ENCODE measurements around the gene HPCAL1. TPM values are rescaled to one million over a fixed set of nuclear protein-coding genes. Genes with fewer than 3 reads are reported as not detected.

The HPCAL1 gene
- total RNA-seq, 1 donor from 2014 or later: 12.3 TPM

DNA sequence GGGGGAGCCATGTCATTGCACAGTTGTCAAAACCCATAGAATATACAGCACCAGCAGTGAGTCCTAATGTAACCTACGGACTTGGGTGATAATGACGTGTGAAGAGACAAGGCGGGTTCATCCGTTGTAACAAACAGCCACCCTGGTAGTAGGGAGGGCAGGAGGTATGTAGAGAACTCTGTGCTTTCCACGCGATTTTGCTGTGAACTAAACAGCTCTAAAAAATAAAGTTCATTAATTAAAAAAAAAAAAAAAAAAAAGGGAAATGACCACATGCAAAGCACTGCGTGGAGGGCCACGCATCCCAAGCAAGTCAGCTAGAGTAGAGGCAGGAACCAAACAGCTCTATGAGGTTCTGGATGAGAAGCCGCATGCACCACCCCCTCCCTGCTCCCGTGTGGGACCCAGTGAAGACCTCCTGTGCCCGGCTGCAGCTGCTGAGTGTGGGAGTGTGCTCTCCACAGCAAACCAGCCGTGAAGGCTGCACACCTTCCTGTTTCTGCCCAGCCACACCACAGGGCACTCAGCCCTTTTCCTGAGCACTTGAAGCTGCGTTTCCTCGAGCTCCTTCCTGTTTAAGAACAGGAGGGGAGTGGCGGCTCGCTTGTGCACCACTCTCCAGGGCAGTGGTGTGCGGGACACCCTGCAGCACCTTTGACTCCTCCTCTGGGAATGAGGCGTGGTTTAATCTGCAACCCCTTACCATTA lies 79.8 kb downstream of the HPCAL1 start:
- H3K4me1 ChIP-seq (ENCODE audit: insufficient read depth, low read length): peaks cover 25% of the 10 kb centered on the region
- peaks cover 13% of the 10 kb centered on the region for H3K4me1 Mint-ChIP-seq (ENCODE audit: low read depth, unreplicated experiment)
- H4K20me1 ChIP-seq (ENCODE audit: insufficient read depth, low read length): peaks cover 59% of the 10 kb centered on the region

DNA sequence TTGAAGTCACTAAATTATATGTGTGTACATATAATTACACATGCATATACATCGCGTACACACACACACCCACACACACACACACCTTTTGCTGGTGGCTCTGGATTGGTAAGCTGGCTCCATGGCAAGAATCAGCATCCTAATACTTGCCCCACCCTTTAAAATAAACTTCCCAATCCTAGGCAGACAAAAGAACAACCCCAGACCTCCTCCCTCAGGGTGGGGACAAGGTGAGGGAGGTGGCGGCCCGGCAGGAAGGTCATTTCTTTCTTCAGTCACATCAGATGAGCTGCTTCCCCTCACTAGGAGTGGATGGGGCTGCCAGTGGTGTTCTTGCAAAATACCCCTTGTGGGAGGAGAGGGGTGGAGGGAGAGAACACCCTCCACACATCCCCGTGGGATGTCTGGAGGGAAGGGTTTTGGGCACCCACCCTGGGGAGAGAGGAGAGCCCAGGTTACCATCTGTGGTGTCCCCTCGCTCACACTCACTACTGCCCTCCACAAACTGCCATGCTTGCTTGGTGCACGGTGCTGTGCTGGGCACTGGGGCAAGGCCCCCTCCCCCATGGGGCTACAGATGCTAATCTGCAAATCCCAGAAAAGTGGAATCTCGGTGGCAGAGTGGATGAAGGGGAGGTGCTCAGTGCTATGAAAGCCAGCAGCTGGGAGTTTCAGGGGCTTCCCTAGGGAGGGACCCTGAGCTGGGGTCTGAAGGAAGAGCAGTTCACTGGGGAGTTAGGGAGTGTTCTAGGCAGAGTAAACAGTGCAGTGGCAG lies 81.4 kb downstream of the HPCAL1 start:
- no peak overlapping the region for H2AFZ ChIP-seq (ENCODE audit: low read depth, low read length)
- H3K4me2 ChIP-seq (ENCODE audit: low read length): no peak overlapping the region
- Mint-ChIP-seq H3K27me3 (ENCODE audit: low read depth, unreplicated experiment) (peaks cover 5% of the 10 kb centered on the region), H3K27ac (ENCODE audit: unreplicated experiment) (no peak overlapping the region), H3K9me3 (ENCODE audit: unreplicated experiment) (no peaks in the 10 kb centered on the region), H3K4me3 (ENCODE audit: unreplicated experiment) (no peak overlapping the region), H3K36me3 (ENCODE audit: low read depth, unreplicated experiment) (no peaks in the 10 kb centered on the region), H3K4me1 (ENCODE audit: low read depth, unreplicated experiment) (peaks cover 13% of the 10 kb centered on the region)
- peaks cover 54% of the 10 kb centered on the region for H4K20me1 ChIP-seq (ENCODE audit: insufficient read depth, low read length)
- no peaks in the 10 kb centered on the region for H3K27me3 ChIP-seq (ENCODE audit: insufficient read depth, low read length)
- no peak for FAIRE-seq
- no peak overlapping the region for H3K9ac ChIP-seq (ENCODE audit: low read length)
- H3K9me3 ChIP-seq (ENCODE audit: insufficient read depth, low read depth, low read length): no peaks in the 10 kb centered on the region
- no peak overlapping the region for H3K27ac ChIP-seq (ENCODE audit: low read depth, low read length)
- DNase-seq (ENCODE audit: low read depth): no peak
- no peak overlapping the region for H3K4me3 ChIP-seq (ENCODE audit: insufficient read depth, low read depth, low read length)
- TF ChIP-seq, protein P1, sequence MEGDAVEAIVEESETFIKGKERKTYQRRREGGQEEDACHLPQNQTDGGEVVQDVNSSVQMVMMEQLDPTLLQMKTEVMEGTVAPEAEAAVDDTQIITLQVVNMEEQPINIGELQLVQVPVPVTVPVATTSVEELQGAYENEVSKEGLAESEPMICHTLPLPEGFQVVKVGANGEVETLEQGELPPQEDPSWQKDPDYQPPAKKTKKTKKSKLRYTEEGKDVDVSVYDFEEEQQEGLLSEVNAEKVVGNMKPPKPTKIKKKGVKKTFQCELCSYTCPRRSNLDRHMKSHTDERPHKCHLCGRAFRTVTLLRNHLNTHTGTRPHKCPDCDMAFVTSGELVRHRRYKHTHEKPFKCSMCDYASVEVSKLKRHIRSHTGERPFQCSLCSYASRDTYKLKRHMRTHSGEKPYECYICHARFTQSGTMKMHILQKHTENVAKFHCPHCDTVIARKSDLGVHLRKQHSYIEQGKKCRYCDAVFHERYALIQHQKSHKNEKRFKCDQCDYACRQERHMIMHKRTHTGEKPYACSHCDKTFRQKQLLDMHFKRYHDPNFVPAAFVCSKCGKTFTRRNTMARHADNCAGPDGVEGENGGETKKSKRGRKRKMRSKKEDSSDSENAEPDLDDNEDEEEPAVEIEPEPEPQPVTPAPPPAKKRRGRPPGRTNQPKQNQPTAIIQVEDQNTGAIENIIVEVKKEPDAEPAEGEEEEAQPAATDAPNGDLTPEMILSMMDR (IDR thresholded peaks at IDR 0.05; ENCODE audit: insufficient read depth, low read depth, low read length): no peak
- no peak for TF ChIP-seq EZH2 (IDR thresholded peaks at IDR 0.05; ENCODE audit: insufficient read depth, low read length)
- peaks cover 26% of the 10 kb centered on the region for H3K79me2 ChIP-seq (ENCODE audit: insufficient read depth, low read length)
- peaks cover 25% of the 10 kb centered on the region for H3K4me1 ChIP-seq (ENCODE audit: insufficient read depth, low read length)
- no peaks in the 10 kb centered on the region for H3K36me3 ChIP-seq (ENCODE audit: insufficient read depth, low read length)

More for the DNA sequence above, 79.8 kb downstream of the HPCAL1 start:
- H3K4me2 ChIP-seq (ENCODE audit: low read length): no peak overlapping the region
- no peak overlapping the region for H3K27ac ChIP-seq (ENCODE audit: low read depth, low read length)
- H3K36me3 Mint-ChIP-seq (ENCODE audit: low read depth, unreplicated experiment): no peaks in the 10 kb centered on the region
- DNase-seq (ENCODE audit: low read depth): no peak
- TF ChIP-seq, protein P1 (IDR thresholded peaks at IDR 0.05; ENCODE audit: insufficient read depth, low read depth, low read length): no peak
- TF ChIP-seq EZH2 (IDR thresholded peaks at IDR 0.05; ENCODE audit: insufficient read depth, low read length): no peak
- no peak overlapping the region for H2AFZ ChIP-seq (ENCODE audit: low read depth, low read length)
- H3K27me3 Mint-ChIP-seq (ENCODE audit: low read depth, unreplicated experiment): peaks cover 1% of the 10 kb centered on the region
- no peak for FAIRE-seq
- no peak overlapping the region for H3K4me3 ChIP-seq (ENCODE audit: insufficient read depth, low read depth, low read length)
- no peaks in the 10 kb centered on the region for H3K9me3 Mint-ChIP-seq (ENCODE audit: unreplicated experiment)
- no peaks in the 10 kb centered on the region for H3K27me3 ChIP-seq (ENCODE audit: insufficient read depth, low read length)
- no peak overlapping the region for H3K9ac ChIP-seq (ENCODE audit: low read length)
- H3K4me3 Mint-ChIP-seq (ENCODE audit: unreplicated experiment): no peak overlapping the region
- no peak overlapping the region for H3K27ac Mint-ChIP-seq (ENCODE audit: unreplicated experiment)
- H3K36me3 ChIP-seq (ENCODE audit: insufficient read depth, low read length): no peaks in the 10 kb centered on the region
- H3K9me3 ChIP-seq (ENCODE audit: insufficient read depth, low read depth, low read length): no peaks in the 10 kb centered on the region
- peaks cover 28% of the 10 kb centered on the region for H3K79me2 ChIP-seq (ENCODE audit: insufficient read depth, low read length)
